Ascending aorta (tissue), 2 donors: ENCODE measurements around the gene IL5. TPM values are rescaled to one million over a fixed set of nuclear protein-coding genes. Genes with fewer than 3 reads are reported as not detected.

Experiments used
- DNase-seq, 2 donors: peaks; one replicate each; pipeline ENCODE4 v3.0.0-alpha.2; 2019; ENCODE audit warnings: low spot score in 2 of 2
- H3K27ac ChIP-seq, 2 donors: fragments of 200-600 bp; sonication (generic); one replicate each; pipeline ENCODE4 v1.5.1; 2016 to 2017; ENCODE audit warnings: mild to moderate bottlenecking in 1 of 2
- H3K27me3 ChIP-seq: fragments of 200-600 bp; sonication (generic); one replicate; pipeline ENCODE4 v1.5.1; 2017
- H3K36me3 ChIP-seq, 2 donors: fragments of 200-600 bp; sonication (generic); one replicate each; pipeline ENCODE4 v1.5.1; 2016
- H3K4me1 ChIP-seq, 2 donors: fragments of 200-600 bp; sonication (generic); one replicate each; pipeline ENCODE4 v1.5.1; 2016 to 2017; ENCODE audit warnings: mild to moderate bottlenecking in 1 of 2
- H3K4me3 ChIP-seq, 2 donors: fragments of 200-600 bp; sonication (generic); one replicate each; pipeline ENCODE4 v1.5.1; 2016 to 2017; ENCODE audit warnings: mild to moderate bottlenecking in 1 of 2
- H3K9me3 ChIP-seq, 2 donors: fragments of 200-600 bp; sonication (generic); one replicate each; pipeline ENCODE4 v1.5.1; 2016
- intact Hi-C: fragments of 100-400 bp; cut with DNase I; formaldehyde crosslinking; loops from one replicate; pipeline ENCODE4 v1.15.1; 2023
- total RNA-seq: library from RNA; depleted of rRNA; stranded (reverse); fragments of >200 nt; gene quantifications from one replicate; pipeline ENCODE4 v1.1.0, GENCODE V29; 2016
- TF ChIP-seq, protein P1 (sequence below), 3 experiments: fragments of 200-600 bp in 2 of 3; fragments of 450-650 bp in 1 of 3; sonication (generic) in 2 of 3; IDR thresholded peaks; one replicate each; pipeline ENCODE4 v1.5.1; 2016 to 2019; ENCODE audit warnings: antibody characterized with exemption in 3 of 3, mild to moderate bottlenecking in 1 of 3, moderate library complexity in 1 of 3

Gene IL5
- total RNA-seq, 1 donor from 2014 or later: not detected

GRCh38 chr5:132540764-132541163 is 2.6 kb downstream of the IL5 start:
- Histone ChIP-seq H3K4me3 (no peak overlapping the region), H3K4me1 (no peaks in the 10 kb centered on the region), H3K27me3 (no peaks in the 10 kb centered on the region), H3K9me3 (no peaks in the 10 kb centered on the region), H3K36me3 (no peaks in the 10 kb centered on the region), H3K27ac (no peak overlapping the region)
- intact Hi-C loops: no loop called here
- TF ChIP-seq, protein P1, sequence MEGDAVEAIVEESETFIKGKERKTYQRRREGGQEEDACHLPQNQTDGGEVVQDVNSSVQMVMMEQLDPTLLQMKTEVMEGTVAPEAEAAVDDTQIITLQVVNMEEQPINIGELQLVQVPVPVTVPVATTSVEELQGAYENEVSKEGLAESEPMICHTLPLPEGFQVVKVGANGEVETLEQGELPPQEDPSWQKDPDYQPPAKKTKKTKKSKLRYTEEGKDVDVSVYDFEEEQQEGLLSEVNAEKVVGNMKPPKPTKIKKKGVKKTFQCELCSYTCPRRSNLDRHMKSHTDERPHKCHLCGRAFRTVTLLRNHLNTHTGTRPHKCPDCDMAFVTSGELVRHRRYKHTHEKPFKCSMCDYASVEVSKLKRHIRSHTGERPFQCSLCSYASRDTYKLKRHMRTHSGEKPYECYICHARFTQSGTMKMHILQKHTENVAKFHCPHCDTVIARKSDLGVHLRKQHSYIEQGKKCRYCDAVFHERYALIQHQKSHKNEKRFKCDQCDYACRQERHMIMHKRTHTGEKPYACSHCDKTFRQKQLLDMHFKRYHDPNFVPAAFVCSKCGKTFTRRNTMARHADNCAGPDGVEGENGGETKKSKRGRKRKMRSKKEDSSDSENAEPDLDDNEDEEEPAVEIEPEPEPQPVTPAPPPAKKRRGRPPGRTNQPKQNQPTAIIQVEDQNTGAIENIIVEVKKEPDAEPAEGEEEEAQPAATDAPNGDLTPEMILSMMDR (IDR thresholded peaks at IDR 0.05): no peak
- no peak for DNase-seq

- TF ChIP-seq, protein P1 (IDR thresholded peaks at IDR 0.05): no peak
- intact Hi-C loops: no loop called here
- no peak overlapping the region for H3K27ac ChIP-seq
- H3K9me3 ChIP-seq: no peaks in the 10 kb centered on the region
- no peaks in the 10 kb centered on the region for H3K4me1 ChIP-seq
- no peak for DNase-seq
- H3K4me3 ChIP-seq: no peak overlapping the region
- H3K36me3 ChIP-seq: no peaks in the 10 kb centered on the region
- H3K27me3 ChIP-seq: no peaks in the 10 kb centered on the region
These were observed 3.2 kb downstream of the IL5 start for GRCh38 chr5:132540149-132540548.

DNA sequence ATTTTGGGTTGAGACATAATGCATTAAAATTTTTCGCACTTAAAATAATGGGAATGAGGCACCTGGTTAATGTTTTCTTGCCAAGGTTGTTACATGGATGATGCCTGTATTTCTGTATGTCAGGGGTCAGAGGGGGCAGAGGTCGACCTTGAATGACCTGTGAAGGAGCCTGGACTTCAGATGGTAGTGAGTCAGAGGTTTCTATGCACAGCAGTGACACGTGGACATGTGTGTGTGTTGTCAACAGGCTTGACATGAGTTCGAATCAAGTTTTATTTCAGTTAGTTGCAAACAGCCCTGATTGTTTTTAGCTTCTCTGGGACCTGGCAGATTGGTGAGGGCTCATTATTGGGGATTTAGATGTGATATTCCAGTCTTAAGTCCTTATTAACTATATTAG is 3.6 kb downstream of the IL5 start:
- H3K4me1 ChIP-seq: no peaks in the 10 kb centered on the region
- DNase-seq: no peak
- TF ChIP-seq, protein P1 (IDR thresholded peaks at IDR 0.05): no peak
- H3K27me3 ChIP-seq: no peaks in the 10 kb centered on the region
- intact Hi-C loops: no loop called here
- H3K4me3 ChIP-seq: no peak overlapping the region
- H3K9me3 ChIP-seq: no peaks in the 10 kb centered on the region
- H3K27ac ChIP-seq: no peak overlapping the region
- H3K36me3 ChIP-seq: no peaks in the 10 kb centered on the region

DNA sequence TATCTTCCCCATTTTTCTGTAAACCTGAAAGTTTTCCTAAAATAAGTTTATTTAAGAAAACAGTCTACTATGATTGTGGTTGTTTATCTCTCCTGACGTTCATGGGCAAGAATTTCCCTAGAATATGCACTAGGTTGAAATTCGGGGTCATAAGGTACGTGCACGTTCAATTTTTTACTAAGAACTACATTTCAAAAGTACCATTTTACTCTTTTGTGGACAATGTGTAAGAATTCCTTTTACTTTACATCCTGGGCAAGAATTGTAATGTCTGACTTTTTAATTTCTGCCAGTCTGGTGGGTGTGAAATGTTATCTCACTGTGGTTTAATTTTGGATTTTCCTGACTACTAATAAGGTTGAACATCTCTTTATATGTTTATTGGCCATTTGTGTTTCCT is 12.4 kb downstream of the IL5 start:
- no peak overlapping the region for H3K4me3 ChIP-seq
- peaks cover 0 to 2% of the 10 kb centered on the region in 2 donors for H3K4me1 ChIP-seq
- H3K27ac ChIP-seq: no peak overlapping the region
- no peaks in the 10 kb centered on the region for H3K9me3 ChIP-seq
- TF ChIP-seq, protein P1 (IDR thresholded peaks at IDR 0.05): no peak
- no peaks in the 10 kb centered on the region for H3K36me3 ChIP-seq
- no peaks in the 10 kb centered on the region for H3K27me3 ChIP-seq
- no peak for DNase-seq
- intact Hi-C loops: no loop called here

GRCh38 chr5:132528866-132529634 is 14.3 kb downstream of the IL5 start:
- Histone ChIP-seq H3K36me3 (no peaks in the 10 kb centered on the region), H3K27ac (no peak overlapping the region), H3K4me3 (no peak overlapping the region), H3K27me3 (no peaks in the 10 kb centered on the region), H3K9me3 (no peaks in the 10 kb centered on the region), H3K4me1 (peaks cover 0 to 2% of the 10 kb centered on the region in 2 donors)
- no peak for DNase-seq
- TF ChIP-seq, protein P1 (IDR thresholded peaks at IDR 0.05): no peak
- intact Hi-C loops: no loop called here
